ENCODE results near the gene GBP2. TPM values are rescaled to one million over a fixed set of nuclear protein-coding genes. Genes with fewer than 3 reads are reported as not detected.
A peak's percentile ranks its signal among the peaks of the same experiment; 100 is the strongest.

GBP2 gene
- polyA plus RNA-seq, 6 donors from 2014 or later, result 5.4 to 21.9 (median 10.1) TPM

DNA sequence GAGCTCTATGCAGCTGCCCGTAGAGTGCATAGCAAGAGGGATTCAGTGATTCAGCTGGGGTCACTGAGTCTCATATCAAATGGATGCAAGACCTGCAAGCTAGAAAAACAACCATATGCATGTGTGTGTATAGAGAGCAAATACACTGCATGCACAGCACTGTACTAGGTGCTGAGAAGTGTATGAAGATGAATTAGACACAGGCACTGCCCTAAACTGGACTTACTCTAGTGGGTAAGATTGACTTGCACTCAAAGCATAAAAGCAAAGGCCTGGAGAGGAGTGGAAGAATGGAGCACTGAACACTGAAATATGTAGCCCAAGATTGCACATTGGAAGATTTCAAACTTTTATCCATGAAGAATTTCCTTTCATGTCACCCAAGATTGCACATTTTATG lies 55.4 kb downstream of the GBP2 start:
- H3K27me3 Mint-ChIP-seq, result no peaks in the 10 kb centered on the region
- peaks cover 0 to 21% of the 10 kb centered on the region in 2 donors for H3K36me3 Mint-ChIP-seq
- peaks cover 0 to 17% (median 11%) of the 10 kb centered on the region in 7 donors for H3K9me3 Mint-ChIP-seq
- DNase-seq, result no peak
- H3K4me3 Mint-ChIP-seq, result peak overlapping the region in 7 of 8 donors; percentile 77 to 91 (median 79)
- H3K4me1 Mint-ChIP-seq, result peaks cover 10 to 15% (median 13%) of the 10 kb centered on the region in 3 donors
- peak overlapping the region in 1 of 6 donors; percentile 83 for H3K27ac Mint-ChIP-seq
- no peak for ATAC-seq (ENCODE audit: low read depth in 2 of 2)

- peaks cover 0 to 21% of the 10 kb centered on the region in 2 donors for H3K36me3 Mint-ChIP-seq
- no peak for DNase-seq
- peak overlapping the region; percentile 77 to 91 (median 83) for H3K4me3 Mint-ChIP-seq
- H3K27ac Mint-ChIP-seq, result peak overlapping the region in 4 of 6 donors; percentile 40 to 83 (median 80)
- peaks cover 0 to 17% (median 11%) of the 10 kb centered on the region in 7 donors for H3K9me3 Mint-ChIP-seq
- no peaks in the 10 kb centered on the region for H3K27me3 Mint-ChIP-seq
- peaks cover 13 to 20% (median 15%) of the 10 kb centered on the region in 3 donors for H3K4me1 Mint-ChIP-seq
- ATAC-seq (ENCODE audit: low read depth in 2 of 2), result no peak
These were observed 56.0 kb downstream of the GBP2 start for GRCh38 chr1:89069951-89070350.

DNA sequence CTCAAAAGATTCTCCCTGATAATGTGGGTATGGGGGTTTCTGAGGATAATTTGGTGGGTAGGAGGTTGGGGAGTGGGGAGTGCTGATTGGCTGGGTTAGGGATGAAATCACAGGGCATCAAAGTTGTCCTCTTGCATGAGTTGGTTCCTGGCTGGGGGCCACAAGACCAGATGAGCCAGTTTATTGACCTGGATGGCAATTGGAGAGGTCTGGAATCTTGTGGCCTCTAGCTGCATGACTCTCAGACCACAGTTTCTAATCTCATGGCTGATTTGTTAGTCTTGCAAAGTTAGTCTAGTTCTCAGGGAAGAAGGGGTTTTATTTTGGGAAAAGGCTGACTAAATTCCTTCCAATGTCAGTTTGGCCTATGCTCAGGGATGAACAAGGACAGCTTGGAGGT lies 57.6 kb downstream of the GBP2 start:
- ATAC-seq (ENCODE audit: low read depth in 2 of 2) (no peak), DNase-seq (no peak)
- Mint-ChIP-seq H3K27ac (peak overlapping the region in 1 of 6 donors; percentile 80), H3K9me3 (peaks cover 0 to 4% (median 0%) of the 10 kb centered on the region in 7 donors), H3K27me3 (no peaks in the 10 kb centered on the region), H3K4me3 (peak overlapping the region in 2 of 8 donors; percentile 1 to 40), H3K36me3 (peaks cover 0 to 7% of the 10 kb centered on the region in 2 donors), H3K4me1 (peaks cover 28 to 35% (median 29%) of the 10 kb centered on the region in 3 donors)

- peak within 1 kb of the TSS; percentile 73 to 94 (median 92) for H3K4me3 Mint-ChIP-seq
- DNase-seq, result peak; percentile 24
- H3K36me3 Mint-ChIP-seq, result peaks cover 0 to 2% of the 10 kb centered on the region in 2 donors
- no peaks in the 10 kb centered on the region for H3K27me3 Mint-ChIP-seq
- H3K27ac Mint-ChIP-seq, result peak within 1 kb of the TSS; percentile 64 to 95 (median 86)
- no peaks in the 10 kb centered on the region for H3K9me3 Mint-ChIP-seq
- ATAC-seq (ENCODE audit: low read depth in 2 of 2), result peak; percentile 80 to 81
- peaks cover 29 to 43% (median 37%) of the 10 kb centered on the region in 3 donors for H3K4me1 Mint-ChIP-seq
These were observed 60.6 kb downstream of the GBP2 start, which contains the start of gene GBP1 for GRCh38 chr1:89065079-89065868. GBP1 (minus strand) TSS chr1:89065208; CDS start chr1:89063234, 1,974 bp downstream.

DNA sequence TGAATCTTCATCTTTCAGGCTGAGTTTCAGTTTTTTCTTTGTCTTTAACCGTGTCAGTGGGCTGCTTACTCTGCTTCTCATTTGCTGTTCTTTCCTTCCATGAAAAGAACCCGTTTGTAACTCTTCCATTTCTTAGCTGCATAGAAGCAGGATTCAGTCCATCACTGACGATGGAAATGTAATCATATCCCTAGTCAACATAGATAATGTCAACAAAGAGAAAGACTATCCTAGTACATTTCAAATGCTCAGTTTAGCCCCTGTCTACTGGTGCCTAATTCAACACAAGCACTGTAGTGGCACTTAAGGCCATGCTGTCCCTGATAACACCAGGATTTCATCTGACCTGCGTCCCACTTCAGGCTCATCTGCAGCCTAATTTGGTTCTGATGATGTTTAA lies 61.3 kb downstream of the GBP2 start:
- peak; percentile 58 to 66 for ATAC-seq (ENCODE audit: low read depth in 2 of 2)
- Mint-ChIP-seq H3K27me3 (no peaks in the 10 kb centered on the region), H3K27ac (peak overlapping the region; percentile 64 to 95 (median 86)), H3K4me3 (peak overlapping the region; percentile 73 to 94 (median 92)), H3K9me3 (no peaks in the 10 kb centered on the region), H3K4me1 (peaks cover 23 to 37% (median 31%) of the 10 kb centered on the region in 3 donors), H3K36me3 (peaks cover 0 to 8% of the 10 kb centered on the region in 2 donors)
- DNase-seq, result no peak

DNA sequence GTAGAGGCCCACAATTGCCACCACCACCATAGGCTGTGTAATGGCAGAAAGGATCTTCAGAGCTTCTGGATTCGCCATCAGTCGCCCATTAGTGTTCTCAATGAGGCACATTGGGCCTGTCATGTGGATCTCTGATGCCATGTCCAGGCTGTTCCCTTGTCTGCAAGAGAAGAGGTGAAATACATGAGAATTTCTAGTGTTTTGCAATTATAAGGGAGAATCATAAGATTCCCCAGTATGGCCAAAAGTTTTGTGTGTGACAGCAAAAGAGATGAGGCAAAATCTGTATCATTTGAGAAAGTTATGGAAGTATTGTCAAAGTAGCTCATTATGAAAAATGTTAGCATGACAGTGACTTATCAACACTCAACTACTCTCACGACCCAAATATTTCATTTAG lies 62.8 kb downstream of the GBP2 start:
- H3K9me3 Mint-ChIP-seq, result no peaks in the 10 kb centered on the region
- H3K27me3 Mint-ChIP-seq, result no peaks in the 10 kb centered on the region
- DNase-seq (no peak), ATAC-seq (ENCODE audit: low read depth in 2 of 2) (no peak)
- peak overlapping the region in 2 of 8 donors; percentile 29 to 44 for H3K4me3 Mint-ChIP-seq
- peaks cover 20 to 34% (median 30%) of the 10 kb centered on the region in 3 donors for H3K4me1 Mint-ChIP-seq
- H3K27ac Mint-ChIP-seq, result peak overlapping the region in 1 of 6 donors; percentile 22
- peaks cover 4 to 15% of the 10 kb centered on the region in 2 donors for H3K36me3 Mint-ChIP-seq

DNA sequence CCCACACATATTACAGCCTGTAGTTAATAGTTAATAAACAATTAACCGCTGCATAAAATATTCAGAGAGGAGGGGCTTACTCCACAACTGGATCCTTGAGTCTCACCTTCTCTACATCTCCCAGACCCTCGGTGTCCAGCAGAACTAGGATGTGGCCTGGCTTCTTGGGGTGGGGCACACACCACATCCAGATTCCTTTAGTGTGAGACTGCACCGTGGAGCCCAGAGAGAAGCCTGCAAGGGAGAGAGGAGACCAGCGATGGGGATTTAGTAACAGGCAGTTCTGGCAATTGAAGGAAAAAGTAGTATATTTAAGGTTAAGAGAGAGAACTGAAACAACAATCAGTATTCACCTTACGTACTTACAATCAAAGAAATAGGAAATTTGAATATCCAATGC lies 65.8 kb downstream of the GBP2 start:
- Mint-ChIP-seq H3K4me3 (no peak overlapping the region), H3K9me3 (no peaks in the 10 kb centered on the region), H3K27ac (no peak overlapping the region), H3K4me1 (peaks cover 19 to 29% (median 28%) of the 10 kb centered on the region in 3 donors), H3K36me3 (peaks cover 16 to 17% of the 10 kb centered on the region in 2 donors), H3K27me3 (no peaks in the 10 kb centered on the region)
- DNase-seq (no peak), ATAC-seq (ENCODE audit: low read depth in 2 of 2) (no peak)

Other genes with a start within 250 kb of the GBP2 start
- gene GTF2B, start 234.5 kb downstream of the GBP2 start, polyA plus RNA-seq (ENCODE audit: low read depth in 6 of 6), result 10 to 100 TPM; 49.1 to 68.3 (median 59.0) TPM
- 10 to 100 TPM; 12.9 to 29.5 (median 21.7) TPM for gene KYAT3, start 133.5 kb downstream of the GBP2 start, polyA plus RNA-seq (ENCODE audit: low read depth in 6 of 6)
- gene RBMXL1, start 133.5 kb downstream of the GBP2 start, polyA plus RNA-seq (ENCODE audit: low read depth in 6 of 6), result 10 to 100 TPM in 4 of 6 donors, 1 to 10 TPM in 2; 4.4 to 13.1 (median 11.6) TPM
- 1 to 10 TPM; 4.3 to 8.5 (median 5.7) TPM for gene GBP3, start 103.2 kb downstream of the GBP2 start, polyA plus RNA-seq (ENCODE audit: low read depth in 6 of 6)
- 10 to 100 TPM in 1 of 6 donors, 1 to 10 TPM in 5; 4.2 to 15.7 (median 7.6) TPM for gene GBP1, start 60.9 kb downstream of the GBP2 start, polyA plus RNA-seq (ENCODE audit: low read depth in 6 of 6)
- under 1 TPM in 1 of 6 donors, not detected in 5; 0.15 TPM for gene GBP7, start 49.9 kb upstream of the GBP2 start, polyA plus RNA-seq (ENCODE audit: low read depth in 6 of 6)
- 10 to 100 TPM; 13.3 to 38.9 (median 22.8) TPM for gene GBP4, start 72.8 kb upstream of the GBP2 start, polyA plus RNA-seq (ENCODE audit: low read depth in 6 of 6)
- gene GBP5, start 146.7 kb upstream of the GBP2 start, polyA plus RNA-seq (ENCODE audit: low read depth in 6 of 6), result 10 to 100 TPM in 2 of 6 donors, 1 to 10 TPM in 4; 2.6 to 22.4 (median 8.9) TPM
- gene GBP6, start 237.9 kb upstream of the GBP2 start, polyA plus RNA-seq (ENCODE audit: low read depth in 6 of 6), result not detected